GM12892 (cell line): ENCODE data around the gene TRMT44.
"Not testable (repeated sequence)": the region's sequence is repeated elsewhere in the genome, so short reads cannot be mapped to it uniquely, and the experiment has no call there.

Source experiments
- POLR2A ChIP-seq: IDR thresholded peaks from 2 replicates; pipeline ENCODE4 v1.6.1; 2011; ENCODE audit warnings: low read depth, low read length, control low read depth
- POLR2AphosphoS5 ChIP-seq: IDR thresholded peaks from 2 replicates; pipeline ENCODE4 v1.6.1; 2011; ENCODE audit warnings: low read depth, low read length, control low read depth

DNA sequence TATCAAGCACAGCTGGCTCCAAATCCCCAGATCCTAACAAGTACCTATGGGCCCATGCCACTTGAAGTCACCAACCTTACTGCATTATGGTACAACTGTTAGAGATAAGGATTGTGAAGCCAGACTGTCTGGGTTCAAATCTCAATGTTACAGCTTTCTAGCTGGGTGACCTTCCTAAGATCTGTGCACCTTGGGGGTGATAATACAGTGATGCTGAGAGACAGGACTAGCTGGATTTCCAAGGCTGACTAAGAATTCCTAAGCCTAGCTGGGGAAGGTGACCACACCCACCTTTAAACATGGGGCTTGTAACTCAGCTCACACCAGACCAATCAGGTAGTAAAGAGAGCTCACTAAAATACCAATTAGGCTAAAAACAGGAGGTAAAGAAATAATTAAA is 20.4 kb upstream of the TRMT44 start:
- TF ChIP-seq POLR2A, POLR2AphosphoS5: not testable (repeated sequence)
